ENCODE data around the gene SKAP1. TPM values are rescaled to one million over a fixed set of nuclear protein-coding genes. Genes with fewer than 3 reads are reported as not detected.

SKAP1 gene
- total and polyA plus RNA-seq, 4 donors = 0.84 to 3.6 (median 3.1) TPM; not detected in 1

DNA sequence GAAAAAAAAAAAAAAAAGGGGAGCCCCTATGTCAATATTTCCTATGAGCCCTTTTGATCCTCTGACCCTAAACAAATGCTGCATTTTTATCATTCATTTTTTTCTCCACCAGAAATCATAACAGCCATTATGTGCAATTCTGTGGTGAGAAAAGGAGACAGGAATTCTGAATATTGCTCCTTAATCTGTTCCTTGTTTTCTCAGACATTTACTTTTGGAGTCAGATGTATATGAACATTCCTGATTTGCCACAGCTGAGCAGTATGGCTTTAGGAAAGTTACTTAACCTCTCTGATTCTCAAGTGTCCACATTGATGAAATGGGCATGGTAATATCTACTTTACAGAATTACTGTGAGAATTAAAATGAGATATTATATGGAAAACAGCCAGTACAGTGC, 144.4 kb downstream of the SKAP1 start:
- Histone ChIP-seq H3K27me3 (ENCODE audit: control insufficient read depth in 1 of 2, insufficient read depth in 2 of 2, low read length in 1 of 2) (no peaks in the 10 kb centered on the region), H3K36me3 (ENCODE audit: control insufficient read depth in 1 of 2, insufficient read depth in 2 of 2, low read length in 1 of 2) (no peaks in the 10 kb centered on the region), H3K4me1 (ENCODE audit: control insufficient read depth in 1 of 2, insufficient read depth in 2 of 2, low read length in 2 of 2) (no peaks in the 10 kb centered on the region), H3K9me3 (ENCODE audit: control insufficient read depth, low read length) (peaks cover 1% of the 10 kb centered on the region), H3K4me3 (ENCODE audit: low read length in 2 of 2) (no peak overlapping the region), H3K27ac (ENCODE audit: low read depth in 1 of 2, low read length in 2 of 2) (no peak overlapping the region)
- no peak for ATAC-seq (ENCODE audit: low FRiP score)
- DNase-seq = no peak
- intact Hi-C loops (cut with DNase I) = no loop called here

DNA sequence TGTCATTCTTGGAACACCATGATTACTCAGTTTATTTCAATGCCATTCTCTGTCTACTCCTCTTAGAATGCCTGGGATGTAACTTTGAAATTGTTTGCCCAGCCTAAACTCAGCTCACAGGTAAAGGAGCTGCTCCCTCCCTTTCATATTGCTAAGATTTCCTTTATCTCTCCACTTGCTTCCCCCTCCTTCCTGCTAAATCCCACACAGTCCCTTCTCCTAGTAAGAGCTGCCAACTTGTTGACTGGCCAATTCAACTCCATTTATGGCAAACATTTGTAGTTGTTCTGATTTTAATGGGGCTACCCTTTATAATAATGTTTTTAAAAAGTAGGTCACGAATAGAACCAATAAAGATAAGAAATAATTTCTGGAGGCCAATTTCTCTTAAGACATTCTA, 146.1 kb downstream of the SKAP1 start:
- H3K4me1 ChIP-seq (ENCODE audit: control insufficient read depth in 1 of 2, insufficient read depth in 2 of 2, low read length in 2 of 2) = no peaks in the 10 kb centered on the region
- H3K27me3 ChIP-seq (ENCODE audit: control insufficient read depth in 1 of 2, insufficient read depth in 2 of 2, low read length in 1 of 2) = peaks cover 0 to 2% of the 10 kb centered on the region in 2 donors
- H3K4me3 ChIP-seq (ENCODE audit: low read length in 2 of 2) = no peak overlapping the region
- DNase-seq (no peak), ATAC-seq (ENCODE audit: low FRiP score) (no peak)
- peaks cover 1% of the 10 kb centered on the region for H3K9me3 ChIP-seq (ENCODE audit: control insufficient read depth, low read length)
- intact Hi-C loops (cut with DNase I) = no loop called here
- no peak overlapping the region for H3K27ac ChIP-seq (ENCODE audit: low read depth in 1 of 2, low read length in 2 of 2)
- no peaks in the 10 kb centered on the region for H3K36me3 ChIP-seq (ENCODE audit: control insufficient read depth in 1 of 2, insufficient read depth in 2 of 2, low read length in 1 of 2)
- WGBS, 2 donors = 36 to 38% methylated on average over 1 of the region's 1 CpG

DNA sequence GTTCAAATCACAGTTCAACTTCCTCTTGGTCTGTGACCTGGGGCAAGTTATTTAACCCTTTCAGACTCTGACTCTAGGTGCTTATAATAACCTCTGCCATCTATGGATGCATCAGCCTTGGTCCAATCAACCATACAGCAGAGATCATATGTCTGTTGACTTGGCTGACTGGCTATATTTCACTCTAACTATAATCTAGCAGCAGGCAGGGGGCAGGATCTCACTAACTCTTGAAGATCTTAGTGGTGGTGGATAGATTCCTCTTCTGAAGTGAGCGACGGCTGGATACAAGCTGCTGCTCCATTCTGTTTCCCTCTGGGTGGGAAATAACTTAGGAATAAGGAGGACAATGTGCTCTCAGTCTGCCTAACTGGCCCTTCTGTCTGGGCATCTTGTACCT, 146.6 kb downstream of the SKAP1 start:
- no peak overlapping the region for H3K27ac ChIP-seq (ENCODE audit: low read depth in 1 of 2, low read length in 2 of 2)
- peaks cover 0 to 2% of the 10 kb centered on the region in 2 donors for H3K27me3 ChIP-seq (ENCODE audit: control insufficient read depth in 1 of 2, insufficient read depth in 2 of 2, low read length in 1 of 2)

DNA sequence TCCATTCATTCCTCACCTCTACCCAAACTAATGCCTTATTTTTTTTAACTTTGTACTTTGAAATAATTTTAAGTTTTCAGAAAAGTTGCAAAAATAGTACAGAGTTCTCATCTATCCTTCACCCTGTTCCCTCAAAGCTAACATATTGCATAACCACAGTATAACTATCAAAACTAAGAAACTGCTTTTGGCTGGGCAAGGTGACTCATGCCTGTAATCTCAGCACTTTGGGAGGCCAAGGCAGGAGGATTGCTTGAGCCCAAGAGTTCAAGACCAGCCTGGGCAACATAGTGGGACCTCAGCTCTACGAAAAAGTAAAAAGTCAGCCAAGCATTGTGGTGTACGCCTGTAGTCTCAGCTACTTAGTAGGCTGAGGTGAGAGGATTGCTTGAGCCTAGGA, 147.7 kb downstream of the SKAP1 start:
- intact Hi-C loops (cut with DNase I) = no loop called here
- Histone ChIP-seq H3K4me1 (ENCODE audit: control insufficient read depth in 1 of 2, insufficient read depth in 2 of 2, low read length in 2 of 2) (no peaks in the 10 kb centered on the region), H3K27ac (ENCODE audit: low read depth in 1 of 2, low read length in 2 of 2) (no peak overlapping the region), H3K4me3 (ENCODE audit: low read length in 2 of 2) (no peak overlapping the region), H3K9me3 (ENCODE audit: control insufficient read depth, low read length) (peaks cover 1% of the 10 kb centered on the region), H3K36me3 (ENCODE audit: control insufficient read depth in 1 of 2, insufficient read depth in 2 of 2, low read length in 1 of 2) (no peaks in the 10 kb centered on the region), H3K27me3 (ENCODE audit: control insufficient read depth in 1 of 2, insufficient read depth in 2 of 2, low read length in 1 of 2) (peaks cover 0 to 2% of the 10 kb centered on the region in 2 donors)
- ATAC-seq (ENCODE audit: low FRiP score) (no peak), DNase-seq (no peak)
- WGBS, 2 donors = 88 to 93% methylated on average over 2 of the region's 2 CpGs

More for the DNA sequence above, 146.6 kb downstream of the SKAP1 start:
- ATAC-seq (ENCODE audit: low FRiP score) (no peak), DNase-seq (no peak)
- peaks cover 1% of the 10 kb centered on the region for H3K9me3 ChIP-seq (ENCODE audit: control insufficient read depth, low read length)
- no peaks in the 10 kb centered on the region for H3K4me1 ChIP-seq (ENCODE audit: control insufficient read depth in 1 of 2, insufficient read depth in 2 of 2, low read length in 2 of 2)
- intact Hi-C loops (cut with DNase I) = no loop called here
- no peaks in the 10 kb centered on the region for H3K36me3 ChIP-seq (ENCODE audit: control insufficient read depth in 1 of 2, insufficient read depth in 2 of 2, low read length in 1 of 2)
- H3K4me3 ChIP-seq (ENCODE audit: low read length in 2 of 2) = no peak overlapping the region
- 51 to 60% methylated on average over 2 of the region's 2 CpGs for WGBS, 2 donors

DNA sequence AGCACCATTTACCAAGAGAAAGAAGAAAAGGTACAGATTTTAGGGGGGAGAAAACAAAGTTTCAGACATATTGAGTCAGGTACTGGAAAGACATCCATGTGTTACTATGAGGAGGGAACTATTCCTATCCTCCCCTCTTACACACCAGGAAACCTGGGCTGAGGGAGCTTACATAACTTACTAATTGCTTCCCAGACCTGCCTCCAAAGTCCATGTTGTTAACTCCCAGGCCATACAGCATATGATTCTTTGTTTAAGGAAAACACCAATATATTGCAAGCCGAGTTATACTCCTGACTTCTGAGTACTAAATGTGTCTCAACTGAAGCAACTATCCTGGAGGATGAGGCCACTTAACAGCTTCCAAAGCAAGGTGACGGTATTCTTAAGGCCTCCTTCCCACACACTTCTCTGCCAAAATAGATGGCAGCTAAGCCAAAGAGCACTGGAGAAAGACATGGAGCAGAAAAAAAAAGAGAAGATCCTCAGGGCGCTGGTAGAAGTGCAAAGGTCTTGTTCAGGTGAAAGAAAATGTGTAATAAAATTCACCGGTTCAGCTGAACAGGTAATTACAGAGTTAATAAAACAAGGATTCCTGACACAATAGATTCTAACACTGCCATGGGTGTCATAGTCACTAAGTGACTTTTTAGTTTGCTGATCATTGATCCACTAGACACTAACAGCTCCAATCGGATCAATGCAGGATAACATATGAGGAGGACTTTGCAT, 151.1 kb downstream of the SKAP1 start:
- intact Hi-C loops (cut with DNase I) = no loop called here

DNA sequence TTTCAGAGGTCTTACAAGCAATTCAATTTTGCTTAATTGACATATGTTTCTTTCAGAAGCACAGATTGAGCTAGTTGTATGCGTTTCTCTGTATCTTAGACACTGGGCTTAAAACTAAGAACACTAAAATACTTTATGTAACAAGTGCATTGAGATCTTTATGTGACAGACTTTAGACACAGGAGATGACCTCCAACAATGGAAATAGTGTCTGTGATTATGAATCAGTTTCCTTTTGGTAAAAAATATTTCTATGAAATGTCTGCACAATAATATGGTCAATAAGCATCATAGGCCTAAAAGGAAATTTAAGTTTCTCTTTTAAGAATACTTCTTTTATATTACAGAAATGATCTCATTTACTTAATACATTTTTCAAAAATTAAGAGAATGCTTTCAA, 153.2 kb downstream of the SKAP1 start:
- peaks cover 0 to 2% of the 10 kb centered on the region in 2 donors for H3K27me3 ChIP-seq (ENCODE audit: control insufficient read depth in 1 of 2, insufficient read depth in 2 of 2, low read length in 1 of 2)
- intact Hi-C loops (cut with DNase I) = no loop called here
- H3K4me1 ChIP-seq (ENCODE audit: control insufficient read depth in 1 of 2, insufficient read depth in 2 of 2, low read length in 2 of 2) = no peaks in the 10 kb centered on the region
- H3K36me3 ChIP-seq (ENCODE audit: control insufficient read depth in 1 of 2, insufficient read depth in 2 of 2, low read length in 1 of 2) = no peaks in the 10 kb centered on the region
- H3K27ac ChIP-seq (ENCODE audit: low read depth in 1 of 2, low read length in 2 of 2) = no peak overlapping the region
- no peak overlapping the region for H3K4me3 ChIP-seq (ENCODE audit: low read length in 2 of 2)
- no peaks in the 10 kb centered on the region for H3K9me3 ChIP-seq (ENCODE audit: control insufficient read depth, low read length)
- no peak for DNase-seq
- 88 to 93% methylated on average over 1 of the region's 1 CpG for WGBS, 2 donors
- no peak for ATAC-seq (ENCODE audit: low FRiP score)

More for the DNA sequence above, 151.1 kb downstream of the SKAP1 start:
- H3K4me3 ChIP-seq (ENCODE audit: low read length in 2 of 2) = no peak overlapping the region
- ATAC-seq (ENCODE audit: low FRiP score) = no peak
- H3K9me3 ChIP-seq (ENCODE audit: control insufficient read depth, low read length) = peaks cover 1% of the 10 kb centered on the region
- DNase-seq = no peak
- H3K27ac ChIP-seq (ENCODE audit: low read depth in 1 of 2, low read length in 2 of 2) = no peak overlapping the region
- H3K36me3 ChIP-seq (ENCODE audit: control insufficient read depth in 1 of 2, insufficient read depth in 2 of 2, low read length in 1 of 2) = no peaks in the 10 kb centered on the region
- H3K4me1 ChIP-seq (ENCODE audit: control insufficient read depth in 1 of 2, insufficient read depth in 2 of 2, low read length in 2 of 2) = no peaks in the 10 kb centered on the region
- WGBS, 2 donors = 93 to 94% methylated on average over 5 of the region's 5 CpGs
- peaks cover 0 to 2% of the 10 kb centered on the region in 2 donors for H3K27me3 ChIP-seq (ENCODE audit: control insufficient read depth in 1 of 2, insufficient read depth in 2 of 2, low read length in 1 of 2)

DNA sequence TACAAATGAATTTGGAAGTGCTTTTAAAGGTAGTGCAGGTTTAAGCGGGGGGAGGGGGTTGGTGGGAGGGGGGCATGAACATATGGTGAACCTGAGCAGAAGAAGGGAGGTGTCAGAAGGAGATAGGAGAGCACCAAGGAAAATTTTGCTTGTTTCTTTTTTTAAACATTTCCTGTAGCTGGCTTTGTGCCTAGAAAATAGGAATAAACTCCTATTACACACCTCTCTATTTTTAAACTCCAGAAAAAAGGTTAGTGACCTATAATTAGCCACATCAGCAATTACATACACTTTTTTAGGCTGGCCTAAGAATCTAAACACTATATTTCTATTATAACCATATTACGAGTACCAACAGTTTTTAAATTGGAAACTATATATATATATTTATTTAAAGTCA, 159.1 kb downstream of the SKAP1 start:
- DNase-seq (no peak), ATAC-seq (ENCODE audit: low FRiP score) (no peak)
- Histone ChIP-seq H3K27ac (ENCODE audit: low read depth in 1 of 2, low read length in 2 of 2) (no peak overlapping the region), H3K9me3 (ENCODE audit: control insufficient read depth, low read length) (no peaks in the 10 kb centered on the region), H3K27me3 (ENCODE audit: control insufficient read depth in 1 of 2, insufficient read depth in 2 of 2, low read length in 1 of 2) (no peaks in the 10 kb centered on the region), H3K36me3 (ENCODE audit: control insufficient read depth in 1 of 2, insufficient read depth in 2 of 2, low read length in 1 of 2) (no peaks in the 10 kb centered on the region), H3K4me3 (ENCODE audit: low read length in 2 of 2) (no peak overlapping the region), H3K4me1 (ENCODE audit: control insufficient read depth in 1 of 2, insufficient read depth in 2 of 2, low read length in 2 of 2) (no peaks in the 10 kb centered on the region)
- 46 to 55% methylated on average over 2 of the region's 2 CpGs for WGBS, 2 donors
- intact Hi-C loops (cut with DNase I) = no loop called here

DNA sequence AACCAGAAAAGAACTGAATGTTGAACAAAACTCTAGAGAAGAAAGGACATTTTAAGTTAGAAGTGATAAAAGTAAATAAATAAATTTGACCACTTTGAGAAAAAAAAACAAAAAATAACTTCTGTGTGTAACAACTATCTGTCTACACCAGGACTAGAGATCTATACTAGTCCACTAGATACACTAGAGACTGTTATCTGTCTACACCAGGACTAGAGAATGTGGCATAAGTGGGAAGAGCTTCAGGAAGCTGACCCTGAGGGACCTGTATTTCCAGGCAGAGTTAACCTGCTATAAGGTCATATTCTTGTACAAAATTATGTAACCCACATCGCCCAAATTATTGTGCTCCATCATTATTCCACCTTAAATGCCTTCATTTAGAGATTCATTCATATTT, 160.8 kb downstream of the SKAP1 start:
- intact Hi-C loops (cut with DNase I) = no loop called here
- no peak overlapping the region for H3K4me3 ChIP-seq (ENCODE audit: low read length in 2 of 2)
- ATAC-seq (ENCODE audit: low FRiP score) (no peak), DNase-seq (no peak)
- no peaks in the 10 kb centered on the region for H3K36me3 ChIP-seq (ENCODE audit: control insufficient read depth in 1 of 2, insufficient read depth in 2 of 2, low read length in 1 of 2)
- 86 to 92% methylated on average over 1 of the region's 1 CpG for WGBS, 2 donors
- no peaks in the 10 kb centered on the region for H3K4me1 ChIP-seq (ENCODE audit: control insufficient read depth in 1 of 2, insufficient read depth in 2 of 2, low read length in 2 of 2)
- no peak overlapping the region for H3K27ac ChIP-seq (ENCODE audit: low read depth in 1 of 2, low read length in 2 of 2)
- H3K9me3 ChIP-seq (ENCODE audit: control insufficient read depth, low read length) = no peaks in the 10 kb centered on the region
- no peaks in the 10 kb centered on the region for H3K27me3 ChIP-seq (ENCODE audit: control insufficient read depth in 1 of 2, insufficient read depth in 2 of 2, low read length in 1 of 2)

DNA sequence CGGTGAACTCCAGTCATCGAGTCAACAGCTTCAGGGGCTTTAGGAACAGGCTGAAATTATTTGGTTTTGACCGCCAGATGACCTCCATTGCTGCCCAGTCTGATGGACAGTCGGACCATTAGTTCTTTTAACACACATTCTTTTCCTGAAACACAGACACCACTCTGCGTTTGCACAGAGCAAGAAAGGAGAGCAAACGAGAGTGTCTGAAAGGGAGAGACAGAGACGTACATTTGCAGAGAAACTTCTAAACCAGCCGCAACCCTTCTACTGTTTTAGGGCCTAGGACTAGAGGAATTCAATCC, 166.3 kb downstream of the SKAP1 start:
- intact Hi-C loops (cut with DNase I) = no loop called here
- ATAC-seq (ENCODE audit: low FRiP score) = no peak
- Histone ChIP-seq H3K36me3 (ENCODE audit: control insufficient read depth in 1 of 2, insufficient read depth in 2 of 2, low read length in 1 of 2) (no peaks in the 10 kb centered on the region), H3K27ac (ENCODE audit: low read depth in 1 of 2, low read length in 2 of 2) (no peak overlapping the region), H3K4me1 (ENCODE audit: control insufficient read depth in 1 of 2, insufficient read depth in 2 of 2, low read length in 2 of 2) (no peaks in the 10 kb centered on the region), H3K27me3 (ENCODE audit: control insufficient read depth in 1 of 2, insufficient read depth in 2 of 2, low read length in 1 of 2) (peaks cover 0 to 1% of the 10 kb centered on the region in 2 donors), H3K9me3 (ENCODE audit: control insufficient read depth, low read length) (no peaks in the 10 kb centered on the region), H3K4me3 (ENCODE audit: low read length in 2 of 2) (no peak overlapping the region)
- WGBS, 2 donors = 79% methylated on average over 8 of the region's 8 CpGs
- DNase-seq = no peak

All from aorta (tissue), 5 donors.